ENCODE measurements around the gene MLXIP.

MLXIP gene

DNA sequence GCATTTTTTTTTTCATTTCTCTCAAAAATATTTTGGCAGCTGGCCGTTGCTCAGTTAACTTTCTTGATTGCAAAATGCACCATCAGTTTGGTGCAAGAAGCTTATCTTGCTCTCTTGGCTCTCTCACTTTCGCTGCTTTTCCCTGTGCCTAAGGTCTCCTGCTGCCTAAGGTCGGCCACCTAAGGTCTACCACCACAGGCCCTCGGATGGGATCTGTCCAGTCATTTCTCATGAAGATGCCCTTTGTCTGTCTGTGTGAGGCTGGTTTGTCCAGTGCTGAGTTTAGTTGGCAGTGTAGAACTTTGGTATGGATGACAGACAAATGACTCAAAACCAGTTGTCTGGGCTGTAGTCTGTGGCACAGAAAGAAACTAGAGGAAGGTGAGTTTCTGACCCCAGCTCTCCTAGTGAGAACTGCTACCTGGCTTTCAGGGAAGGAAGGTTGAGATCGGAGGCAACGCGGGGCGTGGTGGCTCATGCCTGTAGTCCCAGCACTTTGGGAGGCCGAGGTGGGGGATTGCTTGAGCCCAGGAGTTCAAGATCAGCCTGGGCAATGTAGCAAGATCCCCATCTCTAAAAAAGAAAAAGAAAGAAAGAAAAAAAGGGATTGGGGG, 2.6 kb downstream of the MLXIP start:
- Histone ChIP-seq H3K27ac (ENCODE audit: low read length) (peak overlapping the region; percentile 73), H3K4me1 (ENCODE audit: insufficient read depth, low read length) (peaks cover 51% of the 10 kb centered on the region), H3K9me3 (ENCODE audit: insufficient read depth, low read length, severe bottlenecking) (no peaks in the 10 kb centered on the region), H3K9ac (ENCODE audit: low read depth, low read length) (peak overlapping the region; percentile 72), H3K4me2 (ENCODE audit: insufficient read depth, low read length) (peak overlapping the region; percentile 90), H3K79me2 (ENCODE audit: insufficient read depth, low read length) (peaks cover 67% of the 10 kb centered on the region), H3K27me3 (ENCODE audit: insufficient read depth, low read length, poor library complexity) (no peaks in the 10 kb centered on the region), H2AFZ (ENCODE audit: low read depth, low read length) (no peak overlapping the region), H3K36me3 (ENCODE audit: insufficient read depth, low read length) (peaks cover 23% of the 10 kb centered on the region), H3K4me3 (ENCODE audit: low read depth in 1 of 2, low read length in 2 of 2) (peak overlapping the region in 1 of 2 experiments; percentile 93; a peak in 3 of 4 replicates), H4K20me1 (ENCODE audit: insufficient read depth, low read length) (peaks cover 35% of the 10 kb centered on the region; the same call in 1 of the 2 replicates)
- no peak for TF ChIP-seq EZH2 (IDR thresholded peaks at IDR 0.05; ENCODE audit: borderline replicate concordance, low read depth, low read length, severe bottlenecking)
- TF ChIP-seq, protein P1, sequence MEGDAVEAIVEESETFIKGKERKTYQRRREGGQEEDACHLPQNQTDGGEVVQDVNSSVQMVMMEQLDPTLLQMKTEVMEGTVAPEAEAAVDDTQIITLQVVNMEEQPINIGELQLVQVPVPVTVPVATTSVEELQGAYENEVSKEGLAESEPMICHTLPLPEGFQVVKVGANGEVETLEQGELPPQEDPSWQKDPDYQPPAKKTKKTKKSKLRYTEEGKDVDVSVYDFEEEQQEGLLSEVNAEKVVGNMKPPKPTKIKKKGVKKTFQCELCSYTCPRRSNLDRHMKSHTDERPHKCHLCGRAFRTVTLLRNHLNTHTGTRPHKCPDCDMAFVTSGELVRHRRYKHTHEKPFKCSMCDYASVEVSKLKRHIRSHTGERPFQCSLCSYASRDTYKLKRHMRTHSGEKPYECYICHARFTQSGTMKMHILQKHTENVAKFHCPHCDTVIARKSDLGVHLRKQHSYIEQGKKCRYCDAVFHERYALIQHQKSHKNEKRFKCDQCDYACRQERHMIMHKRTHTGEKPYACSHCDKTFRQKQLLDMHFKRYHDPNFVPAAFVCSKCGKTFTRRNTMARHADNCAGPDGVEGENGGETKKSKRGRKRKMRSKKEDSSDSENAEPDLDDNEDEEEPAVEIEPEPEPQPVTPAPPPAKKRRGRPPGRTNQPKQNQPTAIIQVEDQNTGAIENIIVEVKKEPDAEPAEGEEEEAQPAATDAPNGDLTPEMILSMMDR (IDR thresholded peaks at IDR 0.05; ENCODE audit: borderline replicate concordance, extremely low read depth, low read length, poor library complexity, severe bottlenecking): no peak
- no peak for ATAC-seq (ENCODE audit: insufficient read depth, low read depth)
- DNase-seq: no peak

DNA sequence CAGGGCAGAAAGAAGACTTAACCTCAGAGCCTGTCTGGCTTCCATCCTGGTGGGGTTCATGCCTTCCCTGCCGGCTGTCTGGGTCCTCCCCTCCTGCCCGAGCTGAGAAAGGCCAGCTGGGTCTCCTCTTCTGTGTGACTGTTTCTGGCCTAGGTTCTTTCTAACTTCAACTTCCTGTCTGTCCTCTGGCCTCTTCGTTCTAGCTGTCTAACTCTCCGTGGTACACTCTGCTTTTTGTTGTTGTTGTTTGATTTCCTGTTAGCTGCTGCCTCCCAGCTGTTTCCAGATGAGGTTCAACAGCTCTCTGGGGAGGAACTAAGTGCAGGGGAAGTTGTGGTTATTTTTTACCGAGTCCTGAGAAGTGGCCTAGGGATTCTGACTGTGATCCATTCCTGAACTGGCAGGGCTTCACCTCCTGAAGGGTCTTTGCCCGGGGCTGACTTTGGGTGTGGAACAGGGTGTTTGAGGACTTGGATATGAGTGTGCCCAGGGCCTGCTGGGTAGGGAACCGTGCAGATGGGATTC, 3.2 kb downstream of the MLXIP start:
- Histone ChIP-seq H3K27ac (ENCODE audit: low read length) (peak overlapping the region; percentile 73), H3K79me2 (ENCODE audit: insufficient read depth, low read length) (peaks cover 72% of the 10 kb centered on the region), H3K4me3 (ENCODE audit: low read depth in 1 of 2, low read length in 2 of 2) (peak overlapping the region in 1 of 2 experiments; percentile 93; a peak in 2 of 4 replicates), H3K9me3 (ENCODE audit: insufficient read depth, low read length, severe bottlenecking) (no peaks in the 10 kb centered on the region), H3K4me1 (ENCODE audit: insufficient read depth, low read length) (peaks cover 51% of the 10 kb centered on the region), H3K4me2 (ENCODE audit: insufficient read depth, low read length) (peak overlapping the region; percentile 90), H2AFZ (ENCODE audit: low read depth, low read length) (no peak overlapping the region), H3K27me3 (ENCODE audit: insufficient read depth, low read length, poor library complexity) (no peaks in the 10 kb centered on the region), H3K36me3 (ENCODE audit: insufficient read depth, low read length) (peaks cover 27% of the 10 kb centered on the region), H4K20me1 (ENCODE audit: insufficient read depth, low read length) (peaks cover 39% of the 10 kb centered on the region; the same call in 1 of the 2 replicates), H3K9ac (ENCODE audit: low read depth, low read length) (peak overlapping the region; percentile 72)
- TF ChIP-seq, protein P1 (IDR thresholded peaks at IDR 0.05; ENCODE audit: borderline replicate concordance, extremely low read depth, low read length, poor library complexity, severe bottlenecking): peak; percentile 52
- no peak for TF ChIP-seq EZH2 (IDR thresholded peaks at IDR 0.05; ENCODE audit: borderline replicate concordance, low read depth, low read length, severe bottlenecking)
- ATAC-seq (ENCODE audit: insufficient read depth, low read depth) (peak; percentile 80), DNase-seq (peak; percentile 81)

DNA sequence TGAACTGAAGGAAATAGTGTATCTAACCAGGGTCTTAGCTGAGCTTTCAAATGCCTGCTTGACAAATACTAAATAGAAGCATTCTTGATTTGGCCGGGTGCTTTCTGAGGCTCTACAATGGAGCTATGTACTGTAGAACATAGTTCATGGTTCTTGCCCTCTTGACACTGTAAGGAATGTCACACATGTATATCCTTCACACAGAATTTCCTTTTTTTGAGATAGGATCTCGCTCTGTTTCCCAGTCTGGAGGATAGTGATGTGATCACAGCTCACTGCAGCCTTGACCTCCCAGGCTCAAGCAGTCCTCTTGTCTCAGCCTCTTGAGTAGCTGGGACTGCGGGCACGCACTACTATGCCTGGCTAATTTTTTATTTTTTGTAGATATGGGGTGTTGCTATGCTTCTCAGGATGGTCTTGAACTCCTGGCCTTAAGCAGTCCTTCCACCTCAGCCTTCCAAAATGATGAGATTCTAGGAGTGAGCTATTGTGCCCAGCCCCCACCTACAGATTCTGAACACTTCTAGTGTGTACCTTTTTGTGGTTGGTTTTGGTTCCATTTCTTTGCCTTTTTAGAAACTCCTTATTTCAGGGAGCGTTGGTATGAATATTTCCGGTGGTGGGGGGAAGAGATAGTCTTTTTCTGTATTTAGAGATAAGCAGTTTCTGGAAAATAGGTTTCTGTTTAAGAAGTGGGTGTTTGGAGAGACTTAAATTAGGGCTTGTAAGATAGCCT, 4.2 kb downstream of the MLXIP start:
- Histone ChIP-seq H3K4me1 (ENCODE audit: insufficient read depth, low read length) (peaks cover 48% of the 10 kb centered on the region), H3K27me3 (ENCODE audit: insufficient read depth, low read length, poor library complexity) (no peaks in the 10 kb centered on the region), H3K27ac (ENCODE audit: low read length) (peak overlapping the region; percentile 73), H3K4me2 (ENCODE audit: insufficient read depth, low read length) (peak overlapping the region; percentile 90), H3K4me3 (ENCODE audit: low read depth in 1 of 2, low read length in 2 of 2) (no peak overlapping the region), H3K9ac (ENCODE audit: low read depth, low read length) (0 out of 2 replicates have a peak overlapping the region, but pooled peaks have one; percentile 72), H3K9me3 (ENCODE audit: insufficient read depth, low read length, severe bottlenecking) (no peaks in the 10 kb centered on the region), H3K79me2 (ENCODE audit: insufficient read depth, low read length) (peaks cover 82% of the 10 kb centered on the region), H2AFZ (ENCODE audit: low read depth, low read length) (no peak overlapping the region), H3K36me3 (ENCODE audit: insufficient read depth, low read length) (peaks cover 28% of the 10 kb centered on the region), H4K20me1 (ENCODE audit: insufficient read depth, low read length) (peaks cover 48% of the 10 kb centered on the region; the same call in 1 of the 2 replicates)
- no peak for TF ChIP-seq EZH2 (IDR thresholded peaks at IDR 0.05; ENCODE audit: borderline replicate concordance, low read depth, low read length, severe bottlenecking)
- TF ChIP-seq, protein P1 (IDR thresholded peaks at IDR 0.05; ENCODE audit: borderline replicate concordance, extremely low read depth, low read length, poor library complexity, severe bottlenecking): no peak
- ATAC-seq (ENCODE audit: insufficient read depth, low read depth) (no peak), DNase-seq (no peak)
